Fibroblast of pulmonary artery (primary cell): ENCODE data around the gene MTHFSD.

Source experiments
- DNase-seq: peaks from one replicate; pipeline ENCODE4 v3.0.0-alpha.2; 2010; ENCODE audit warnings: low read depth
- H3K4me3 ChIP-seq: replicated peaks from 2 replicates; pipeline ENCODE4 v1.5.1; 2011; ENCODE audit warnings: low read depth, mild to moderate bottlenecking, control low read depth, low read length, moderate library complexity
- CTCF ChIP-seq: IDR thresholded peaks from 2 replicates; pipeline ENCODE4 v1.5.1; 2011; ENCODE audit warnings: mild to moderate bottlenecking, control low read depth, low read length, inconsistent platforms; ENCODE audit errors: missing control alignments

Gene MTHFSD

GRCh38 chr16:86531641-86532525, 23.2 kb downstream of the MTHFSD start:
- no peak for DNase-seq
- H3K4me3 ChIP-seq = no peak overlapping the region
- no peak for TF ChIP-seq CTCF

GRCh38 chr16:86531191-86531545, 23.9 kb downstream of the MTHFSD start:
- no peak overlapping the region for H3K4me3 ChIP-seq
- no peak for TF ChIP-seq CTCF
- DNase-seq = peak; percentile 55

GRCh38 chr16:86530251-86531190, 24.5 kb downstream of the MTHFSD start:
- no peak for TF ChIP-seq CTCF
- H3K4me3 ChIP-seq = no peak overlapping the region
- DNase-seq = no peak

GRCh38 chr16:86529160-86529559, 25.9 kb downstream of the MTHFSD start:
- no peak for DNase-seq
- H3K4me3 ChIP-seq = no peak overlapping the region
- no peak for TF ChIP-seq CTCF

- no peak for DNase-seq
- TF ChIP-seq CTCF = no peak
Measured at GRCh38 chr16:86528061-86528929, 26.7 kb downstream of the MTHFSD start.

GRCh38 chr16:86527366-86527765, 27.7 kb downstream of the MTHFSD start:
- no peak overlapping the region for H3K4me3 ChIP-seq
- no peak for TF ChIP-seq CTCF
- no peak for DNase-seq

More at GRCh38 chr16:86528061-86528929, 26.7 kb downstream of the MTHFSD start:
- H3K4me3 ChIP-seq = no peak overlapping the region
